MM.1S (cell line): ENCODE data around the gene FOXJ3.

Experiments used
- DNase-seq: peaks from one replicate; pipeline ENCODE4 v3.0.0-alpha.2; 2015
- H2AFZ ChIP-seq: fragments of 300-600 bp; sonication (generic); 2 replicates; pipeline ENCODE4 v1.6.0; 2016; ENCODE audit warnings: antibody characterized with exemption, low read length
- H3F3A ChIP-seq: fragments of 300-600 bp; sonication (generic); 2 replicates; pipeline ENCODE4 v1.6.1; 2016; ENCODE audit warnings: mild to moderate bottlenecking, antibody characterized with exemption, low read length, moderate library complexity, mixed read lengths; ENCODE audit not compliant: insufficient read depth
- H3K27ac ChIP-seq: fragments of 300-600 bp; sonication (generic); 2 replicates; pipeline ENCODE4 v1.5.1; 2016; ENCODE audit warnings: mild to moderate bottlenecking, low read length
- H3K27me3 ChIP-seq: fragments of 300-600 bp; sonication (generic); replicated peaks from 2 replicates; pipeline ENCODE4 v1.6.0; 2016; ENCODE audit warnings: low read length; ENCODE audit not compliant: insufficient read depth
- H3K36me3 ChIP-seq: fragments of 300-600 bp; sonication (generic); replicated peaks from 2 replicates; pipeline ENCODE4 v1.6.1; 2016; ENCODE audit warnings: mild to moderate bottlenecking, low read length, mixed read lengths; ENCODE audit not compliant: insufficient read depth
- H3K4me1 ChIP-seq: fragments of 300-600 bp; sonication (generic); 2 replicates; pipeline ENCODE4 v1.6.1; 2016; ENCODE audit warnings: low read length, mixed read lengths
- H3K4me2 ChIP-seq: fragments of 300-600 bp; sonication (generic); 2 replicates; pipeline ENCODE4 v1.6.0; 2016; ENCODE audit warnings: low read depth, low read length
- H3K4me3 ChIP-seq: fragments of 300-600 bp; sonication (generic); 2 replicates; pipeline ENCODE4 v1.5.1; 2016; ENCODE audit warnings: low read length, mixed read lengths
- H3K79me2 ChIP-seq: fragments of 300-600 bp; sonication (generic); 2 replicates; pipeline ENCODE4 v1.6.1; 2016; ENCODE audit warnings: mixed run types, low read length, mixed read lengths
- H3K9ac ChIP-seq: fragments of 300-600 bp; sonication (generic); 2 replicates; pipeline ENCODE4 v1.6.1; 2016; ENCODE audit warnings: low read length, mixed read lengths
- H3K9me2 ChIP-seq: fragments of 300-600 bp; sonication (generic); replicated peaks from 2 replicates; pipeline ENCODE4 v1.6.1; 2016; ENCODE audit warnings: mild to moderate bottlenecking, low read length, mixed read lengths; ENCODE audit not compliant: insufficient read depth
- H3K9me3 ChIP-seq: fragments of 300-600 bp; sonication (generic); replicated peaks from 2 replicates; pipeline ENCODE4 v1.6.1; 2016; ENCODE audit warnings: mild to moderate bottlenecking, low read length, mixed read lengths; ENCODE audit not compliant: insufficient read depth
- H4K20me1 ChIP-seq: fragments of 300-600 bp; sonication (generic); 2 replicates; pipeline ENCODE4 v1.6.1; 2016; ENCODE audit warnings: mild to moderate bottlenecking, low read length, moderate library complexity, mixed read lengths; ENCODE audit not compliant: insufficient read depth
- EZH2 ChIP-seq: fragments of 300-600 bp; sonication (generic); optimal IDR thresholded peaks from 2 replicates; pipeline ENCODE3; 2017; ENCODE audit warnings: low read depth, mild to moderate bottlenecking, antibody characterized with exemption, low read length, mixed read lengths
- EZH2phosphoT487 ChIP-seq: fragments of 300-600 bp; sonication (generic); IDR thresholded peaks from 2 replicates; pipeline ENCODE4 v1.6.1; 2018; ENCODE audit warnings: antibody characterized with exemption, low read length
- TF ChIP-seq, protein P1 (sequence below): fragments of 300-600 bp; sonication (generic); IDR thresholded peaks from 2 replicates; pipeline ENCODE4 v1.5.1; 2016; ENCODE audit warnings: antibody characterized with exemption, low read length, mixed read lengths

The FOXJ3 gene

DNA sequence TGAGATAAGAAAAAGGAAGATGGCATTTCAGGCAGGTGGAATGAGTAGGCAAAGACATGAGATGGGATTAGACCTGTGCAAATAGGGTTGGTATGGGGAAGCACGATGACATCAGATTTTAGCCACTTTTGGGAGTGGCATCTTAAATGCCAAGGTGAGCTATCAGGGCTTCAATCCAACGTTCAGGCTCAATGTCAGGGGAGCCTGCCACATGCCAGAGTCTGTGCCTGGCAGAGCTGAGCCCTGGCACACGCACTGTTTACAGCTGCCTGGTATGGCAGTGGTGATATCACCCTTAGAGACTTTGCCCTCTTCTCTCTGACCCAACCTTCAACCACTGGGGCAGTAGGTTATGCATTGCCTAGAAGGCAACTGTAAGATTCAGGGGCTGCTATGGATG lies 182.9 kb downstream of the FOXJ3 start:
- H4K20me1 ChIP-seq, result no peaks in the 10 kb centered on the region
- DNase-seq, result no peak
- H3K79me2 ChIP-seq, result no peaks in the 10 kb centered on the region
- no peak overlapping the region for H3K9ac ChIP-seq
- no peak overlapping the region for H3K27ac ChIP-seq
- H3K9me2 ChIP-seq, result no peaks in the 10 kb centered on the region
- no peak overlapping the region for H3K4me2 ChIP-seq
- H3K36me3 ChIP-seq, result no peaks in the 10 kb centered on the region
- no peak overlapping the region for H3K4me3 ChIP-seq
- no peak overlapping the region for H2AFZ ChIP-seq
- H3K9me3 ChIP-seq, result no peaks in the 10 kb centered on the region
- H3F3A ChIP-seq, result no peaks in the 10 kb centered on the region
- H3K27me3 ChIP-seq, result no peaks in the 10 kb centered on the region
- TF ChIP-seq EZH2 (no peak), EZH2phosphoT487 (no peak)
- TF ChIP-seq, protein P1, sequence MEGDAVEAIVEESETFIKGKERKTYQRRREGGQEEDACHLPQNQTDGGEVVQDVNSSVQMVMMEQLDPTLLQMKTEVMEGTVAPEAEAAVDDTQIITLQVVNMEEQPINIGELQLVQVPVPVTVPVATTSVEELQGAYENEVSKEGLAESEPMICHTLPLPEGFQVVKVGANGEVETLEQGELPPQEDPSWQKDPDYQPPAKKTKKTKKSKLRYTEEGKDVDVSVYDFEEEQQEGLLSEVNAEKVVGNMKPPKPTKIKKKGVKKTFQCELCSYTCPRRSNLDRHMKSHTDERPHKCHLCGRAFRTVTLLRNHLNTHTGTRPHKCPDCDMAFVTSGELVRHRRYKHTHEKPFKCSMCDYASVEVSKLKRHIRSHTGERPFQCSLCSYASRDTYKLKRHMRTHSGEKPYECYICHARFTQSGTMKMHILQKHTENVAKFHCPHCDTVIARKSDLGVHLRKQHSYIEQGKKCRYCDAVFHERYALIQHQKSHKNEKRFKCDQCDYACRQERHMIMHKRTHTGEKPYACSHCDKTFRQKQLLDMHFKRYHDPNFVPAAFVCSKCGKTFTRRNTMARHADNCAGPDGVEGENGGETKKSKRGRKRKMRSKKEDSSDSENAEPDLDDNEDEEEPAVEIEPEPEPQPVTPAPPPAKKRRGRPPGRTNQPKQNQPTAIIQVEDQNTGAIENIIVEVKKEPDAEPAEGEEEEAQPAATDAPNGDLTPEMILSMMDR, result no peak
- no peaks in the 10 kb centered on the region for H3K4me1 ChIP-seq

- Histone ChIP-seq H3K27me3 (no peaks in the 10 kb centered on the region), H3K4me2 (no peak overlapping the region), H3K4me1 (no peaks in the 10 kb centered on the region), H3K9me2 (no peaks in the 10 kb centered on the region), H3K27ac (no peak overlapping the region), H3K9me3 (no peaks in the 10 kb centered on the region), H3K4me3 (no peak overlapping the region), H3K79me2 (no peaks in the 10 kb centered on the region), H3K9ac (no peak overlapping the region), H3K36me3 (no peaks in the 10 kb centered on the region), H3F3A (no peaks in the 10 kb centered on the region), H2AFZ (no peak overlapping the region), H4K20me1 (no peaks in the 10 kb centered on the region)
- TF ChIP-seq, protein P1, result no peak
- TF ChIP-seq EZH2 (no peak), EZH2phosphoT487 (no peak)
- DNase-seq, result no peak
Measured at GRCh38 chr1:42150651-42151050, 184.4 kb downstream of the FOXJ3 start.

- DNase-seq, result no peak
- H3K27me3 ChIP-seq, result no peaks in the 10 kb centered on the region
Measured at GRCh38 chr1:42148166-42148565, 186.9 kb downstream of the FOXJ3 start.

More at GRCh38 chr1:42148166-42148565, 186.9 kb downstream of the FOXJ3 start:
- H3K9ac ChIP-seq, result no peak overlapping the region
- no peak overlapping the region for H2AFZ ChIP-seq
- H3K9me2 ChIP-seq, result no peaks in the 10 kb centered on the region
- no peaks in the 10 kb centered on the region for H3K36me3 ChIP-seq
- no peaks in the 10 kb centered on the region for H3F3A ChIP-seq
- no peak overlapping the region for H3K27ac ChIP-seq
- H3K4me1 ChIP-seq, result peaks cover 7% of the 10 kb centered on the region; the same call in 1 of the 2 replicates
- H3K79me2 ChIP-seq, result no peaks in the 10 kb centered on the region
- no peaks in the 10 kb centered on the region for H3K9me3 ChIP-seq
- TF ChIP-seq, protein P1, result no peak
- no peak for TF ChIP-seq EZH2phosphoT487
- no peak for TF ChIP-seq EZH2
- no peak overlapping the region for H3K4me2 ChIP-seq
- H4K20me1 ChIP-seq, result no peaks in the 10 kb centered on the region
- H3K4me3 ChIP-seq, result no peak overlapping the region
